Measurements from ENCODE around the gene ARMC5.
"Not testable (repeated sequence)": the region's sequence is repeated elsewhere in the genome, so short reads cannot be mapped to it uniquely, and the experiment has no call there.

The ARMC5 gene

GRCh38 chr16:31480851-31481536 lies 21.7 kb downstream of the ARMC5 start:
- DNase-seq, result no peak

GRCh38 chr16:31483081-31483480 lies 23.8 kb downstream of the ARMC5 start, which contains the start of gene SLC5A2:
TSS of gene SLC5A2 (plus strand) at chr16:31483123. CDS start at chr16:31483137, 14 bp downstream.
- no peak for DNase-seq

GRCh38 chr16:31484048-31484447 lies 24.7 kb downstream of the ARMC5 start:
- DNase-seq, result not testable (repeated sequence)

- no peak for DNase-seq
Measured at GRCh38 chr16:31484491-31485171, 25.3 kb downstream of the ARMC5 start.

GRCh38 chr16:31485571-31485970 lies 26.3 kb downstream of the ARMC5 start:
- DNase-seq, result no peak

- no peak for DNase-seq
Measured at GRCh38 chr16:31486045-31486444, 26.7 kb downstream of the ARMC5 start.

GRCh38 chr16:31487071-31487719 lies 27.9 kb downstream of the ARMC5 start:
- no peak for DNase-seq

- DNase-seq, result peak; percentile 68
Measured at GRCh38 chr16:31487720-31488467, 28.6 kb downstream of the ARMC5 start.

- DNase-seq, result no peak
Measured at GRCh38 chr16:31488468-31489297, 29.4 kb downstream of the ARMC5 start.

GRCh38 chr16:31489298-31489564 lies 29.9 kb downstream of the ARMC5 start:
- DNase-seq, result no peak

- DNase-seq, result no peak
Measured at GRCh38 chr16:31489616-31490584, 30.6 kb downstream of the ARMC5 start.

GRCh38 chr16:31491778-31492418 lies 32.6 kb downstream of the ARMC5 start:
- no peak for DNase-seq

- DNase-seq, result no peak
Measured at GRCh38 chr16:31493506-31494125, 34.3 kb downstream of the ARMC5 start.

GRCh38 chr16:31496670-31497069 lies 37.4 kb downstream of the ARMC5 start:
- DNase-seq, result no peak

- DNase-seq, result no peak
Measured at GRCh38 chr16:31498493-31498892, 39.2 kb downstream of the ARMC5 start.

GRCh38 chr16:31499928-31500327 lies 40.6 kb downstream of the ARMC5 start:
- no peak for DNase-seq

- DNase-seq, result no peak
Measured at GRCh38 chr16:31501226-31501965, 42.1 kb downstream of the ARMC5 start.

GRCh38 chr16:31501966-31502348 lies 42.7 kb downstream of the ARMC5 start:
- DNase-seq, result no peak

- DNase-seq, result no peak
Measured at GRCh38 chr16:31502981-31503380, 43.7 kb downstream of the ARMC5 start.

GRCh38 chr16:31503555-31503954 lies 44.3 kb downstream of the ARMC5 start:
- not testable (repeated sequence) for DNase-seq
